Stimulated activated CD4-positive, alpha-beta T cell treated with anti-CD3 and anti-CD28 coated beads, Interleukin-12 subunit alpha, Interleukin-12 subunit beta, amount 100 ng/mL, for 4 hours (primary cell): ENCODE data around the gene METRNL.

Source experiments
- DNase-seq: peaks from one replicate; pipeline ENCODE4 v3.0.0-alpha.2; 2020

The METRNL gene

DNA sequence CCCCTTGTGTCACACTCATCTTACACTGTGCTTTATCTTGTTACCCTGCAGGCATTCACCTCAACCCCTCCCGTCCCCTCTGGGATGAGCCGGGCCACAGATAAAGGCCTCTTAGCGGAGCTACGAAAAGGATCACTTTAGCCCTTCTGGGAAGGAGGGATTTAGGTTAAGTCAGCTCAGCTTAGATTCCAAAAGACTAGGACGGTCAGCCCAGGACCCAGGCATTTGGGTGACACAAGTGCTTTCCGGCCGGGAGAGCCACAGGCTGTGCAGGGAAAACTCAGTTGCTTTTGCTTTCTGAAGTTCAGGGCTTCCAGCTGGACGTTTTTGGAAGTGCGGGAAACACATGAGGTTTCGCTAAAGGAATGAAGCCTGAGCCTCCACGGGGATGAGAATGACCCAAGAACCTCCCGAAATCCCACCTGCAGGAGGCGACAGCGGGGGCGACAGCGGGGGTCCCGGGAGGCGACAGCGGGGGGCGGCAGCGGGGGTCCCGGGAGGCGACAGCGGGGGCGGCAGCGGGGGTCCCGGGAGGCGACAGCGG, 11.6 kb upstream of the METRNL start:
- DNase-seq, result no peak

DNA sequence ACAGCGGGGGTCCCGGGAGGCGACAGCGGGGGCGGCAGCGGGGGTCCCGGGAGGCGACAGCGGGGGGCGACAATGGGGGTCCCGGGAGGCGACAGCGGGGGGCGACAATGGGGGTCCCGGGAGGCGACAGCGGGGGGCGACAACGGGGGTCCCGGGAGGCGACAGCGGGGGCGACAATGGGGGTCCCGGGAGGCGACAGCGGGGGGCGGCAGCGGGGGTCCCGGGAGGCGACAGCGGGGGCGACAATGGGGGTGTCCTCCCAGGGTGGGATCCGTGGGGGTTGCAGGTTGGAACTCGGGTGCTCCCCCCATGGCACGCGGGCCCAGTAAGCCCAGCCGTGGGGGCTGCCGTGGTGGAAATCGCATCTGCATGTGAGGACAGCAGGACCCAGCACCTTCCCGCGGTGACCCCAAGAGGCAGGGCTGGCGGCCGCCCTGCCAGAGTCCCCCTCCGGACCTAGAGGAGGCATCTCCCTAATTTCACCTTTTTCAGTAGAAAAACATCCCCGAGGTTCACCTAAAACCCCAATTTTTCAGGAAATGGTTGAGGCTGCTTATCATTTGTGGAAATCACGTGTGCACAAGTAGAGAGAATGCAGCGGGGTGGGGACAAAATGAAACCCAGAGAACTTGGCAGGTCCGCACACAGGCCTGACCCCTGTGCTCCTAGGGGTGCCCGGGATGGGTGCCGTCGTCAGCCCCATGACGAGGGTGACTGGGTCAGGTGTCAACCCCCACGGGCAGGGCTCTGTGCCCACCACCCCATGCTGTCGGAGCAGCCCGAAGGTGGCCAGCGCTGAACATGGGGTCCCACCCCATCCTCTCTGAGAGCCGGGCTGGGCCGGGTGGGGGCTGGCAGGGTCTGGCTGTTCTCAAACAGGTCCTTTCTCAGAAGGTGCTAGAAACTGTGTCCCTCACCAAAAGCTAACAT, 10.5 kb upstream of the METRNL start:
- no peak for DNase-seq

DNA sequence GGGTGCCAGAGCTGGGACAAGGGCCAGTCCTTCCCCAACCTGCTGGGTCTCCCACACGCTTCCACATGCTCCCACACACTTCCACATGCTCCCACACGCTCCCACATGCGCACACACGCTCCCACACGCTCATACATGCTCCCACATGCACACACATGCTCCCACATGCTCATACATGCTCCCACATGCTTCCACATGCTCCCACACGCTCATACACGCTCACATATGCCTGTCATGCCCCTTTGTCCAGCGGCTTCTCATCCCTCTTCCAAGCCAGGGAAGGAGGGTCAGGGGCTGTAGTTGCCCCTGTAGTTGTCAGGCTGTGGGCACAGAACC, 9.9 kb upstream of the METRNL start:
- DNase-seq, result no peak

GRCh38 chr17:83069931-83070742, 9.3 kb upstream of the METRNL start:
- no peak for DNase-seq

- DNase-seq, result no peak
Observed at GRCh38 chr17:83070800-83071341, 8.5 kb upstream of the METRNL start.

- no peak for DNase-seq
Observed at GRCh38 chr17:83071365-83071764, 8.0 kb upstream of the METRNL start.

- no peak for DNase-seq
Observed at GRCh38 chr17:83071966-83072562, 7.3 kb upstream of the METRNL start.

GRCh38 chr17:83072600-83073358, 6.6 kb upstream of the METRNL start:
- no peak for DNase-seq

- DNase-seq, result no peak
Observed at GRCh38 chr17:83073389-83074063, 5.9 kb upstream of the METRNL start.

- DNase-seq, result no peak
Observed at GRCh38 chr17:83074486-83075223, 4.8 kb upstream of the METRNL start.

GRCh38 chr17:83075270-83075880, 4.0 kb upstream of the METRNL start:
- DNase-seq, result no peak

DNA sequence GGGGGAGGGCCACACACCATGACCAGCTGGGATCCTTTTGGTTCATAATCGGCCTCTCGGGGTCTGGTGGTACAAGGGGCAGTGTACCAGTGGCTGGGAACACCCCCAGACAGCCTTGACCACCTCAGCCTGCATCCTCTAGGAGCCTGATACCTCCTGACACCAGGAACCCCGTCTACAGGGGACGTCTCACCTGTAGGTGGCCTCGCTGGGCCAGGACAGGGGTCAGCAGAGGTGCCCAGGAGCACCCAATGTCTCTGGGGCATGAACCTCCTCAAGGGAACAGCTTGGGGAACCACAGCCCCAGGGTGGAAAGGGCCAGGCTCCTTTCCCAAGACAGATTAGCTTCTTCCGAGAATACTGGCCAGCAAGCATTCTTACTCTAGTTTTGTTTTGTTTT, 2.5 kb upstream of the METRNL start:
- no peak for DNase-seq

DNA sequence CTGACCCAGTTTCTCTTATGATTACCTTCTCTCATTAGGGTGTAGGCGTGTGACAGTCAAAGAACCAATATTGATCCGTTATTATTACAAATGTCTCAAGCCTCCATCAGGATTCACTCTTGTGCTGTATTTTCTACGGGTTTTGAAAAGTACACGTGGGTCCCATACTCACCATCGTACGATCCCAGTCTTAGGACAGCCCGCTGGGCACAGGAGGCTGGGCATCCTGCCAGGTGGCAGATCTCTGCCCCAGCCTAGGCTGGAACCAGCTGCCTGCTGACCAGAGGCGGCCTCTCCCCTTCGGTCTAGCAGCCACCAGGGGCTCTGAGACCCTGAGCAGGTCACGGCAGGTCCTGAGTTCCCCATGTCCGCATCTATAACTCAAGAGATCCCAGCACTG, 2.0 kb upstream of the METRNL start:
- DNase-seq, result no peak

DNA sequence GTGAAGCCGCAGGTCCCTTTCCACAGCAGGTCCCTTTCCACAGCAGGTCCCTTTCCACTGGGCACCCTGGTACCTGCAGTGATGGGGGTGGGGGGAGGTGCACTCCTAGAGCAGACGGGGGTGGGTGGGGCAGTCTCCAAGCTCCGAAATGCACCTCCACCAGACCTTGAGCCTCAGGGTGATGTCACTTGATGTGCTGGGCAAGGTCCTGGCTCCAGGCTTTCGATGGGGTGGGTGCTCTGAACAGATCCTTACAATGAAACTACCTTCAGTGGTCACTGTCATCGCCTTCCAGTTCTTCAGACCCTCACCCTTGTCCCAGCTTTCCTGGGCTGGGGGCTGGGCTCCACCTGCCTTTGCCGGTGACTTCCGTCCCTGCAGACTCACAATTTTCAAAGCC, 1.5 kb upstream of the METRNL start:
- no peak for DNase-seq

DNA sequence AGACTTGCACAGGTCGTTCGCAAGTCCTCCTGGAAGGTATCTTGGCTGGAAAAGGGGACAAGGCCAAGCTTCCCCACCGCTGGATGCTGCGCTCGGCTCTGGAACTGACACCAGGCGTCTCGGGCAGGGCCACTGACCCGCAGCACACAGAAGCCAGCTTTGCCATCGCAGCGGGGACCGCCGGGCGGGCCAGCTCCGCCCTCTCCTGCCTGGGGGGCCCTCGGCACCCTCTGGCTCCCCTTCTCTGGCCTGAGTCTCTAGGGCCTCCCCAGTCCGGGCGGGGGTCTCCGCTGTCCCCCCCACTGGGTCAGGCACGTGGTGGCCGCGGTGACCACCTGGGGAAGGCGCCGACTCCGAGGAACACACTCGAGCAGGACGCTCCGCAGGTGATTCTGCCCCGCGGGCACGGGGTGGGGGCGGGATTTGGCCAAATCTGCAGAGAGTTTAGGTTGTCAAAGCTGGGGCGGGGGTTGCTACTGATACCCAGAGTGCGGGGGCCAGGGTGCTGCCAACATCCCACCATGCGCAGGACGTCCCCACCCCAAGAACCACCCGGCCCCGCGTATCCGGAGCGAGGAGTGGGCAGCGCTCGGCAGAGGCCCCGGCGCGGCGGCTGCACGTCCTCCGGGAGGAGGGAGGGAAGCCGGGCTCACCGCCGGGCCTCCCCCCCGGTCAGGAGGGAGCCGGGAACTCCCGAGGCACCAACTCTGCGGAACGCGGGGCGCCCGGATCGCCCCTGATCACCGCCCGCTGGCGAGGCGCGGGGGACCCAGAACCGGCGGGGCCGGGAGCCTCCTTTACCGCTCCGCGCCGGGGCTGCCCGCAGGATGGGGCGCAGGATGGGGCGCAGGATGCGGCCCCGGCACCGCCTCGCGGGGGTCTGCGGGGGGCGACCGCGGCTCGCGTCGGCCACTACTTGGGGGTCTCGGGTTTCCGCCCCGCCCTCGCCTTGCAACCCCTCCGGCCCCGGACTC, 744 bp upstream of the METRNL start:
- DNase-seq, result no peak

- DNase-seq, result no peak
Observed at GRCh38 chr17:83079766-83080578, 563 bp downstream of the METRNL start.

DNA sequence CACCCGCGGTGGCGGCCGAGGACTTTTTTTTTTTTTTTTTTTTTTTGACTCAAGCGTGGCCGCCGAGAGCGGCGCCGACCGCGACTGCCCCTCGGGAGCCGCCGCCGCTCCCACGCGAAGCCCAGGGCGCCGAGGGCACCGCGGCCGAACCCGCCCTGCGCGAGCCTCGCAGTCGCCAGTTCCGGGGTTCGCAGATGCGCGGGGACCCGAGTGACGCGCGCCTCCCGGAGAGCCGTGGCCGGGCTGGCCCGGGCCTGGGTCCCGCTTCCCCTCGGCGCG, 1.1 kb downstream of the METRNL start:
- DNase-seq, result no peak

DNA sequence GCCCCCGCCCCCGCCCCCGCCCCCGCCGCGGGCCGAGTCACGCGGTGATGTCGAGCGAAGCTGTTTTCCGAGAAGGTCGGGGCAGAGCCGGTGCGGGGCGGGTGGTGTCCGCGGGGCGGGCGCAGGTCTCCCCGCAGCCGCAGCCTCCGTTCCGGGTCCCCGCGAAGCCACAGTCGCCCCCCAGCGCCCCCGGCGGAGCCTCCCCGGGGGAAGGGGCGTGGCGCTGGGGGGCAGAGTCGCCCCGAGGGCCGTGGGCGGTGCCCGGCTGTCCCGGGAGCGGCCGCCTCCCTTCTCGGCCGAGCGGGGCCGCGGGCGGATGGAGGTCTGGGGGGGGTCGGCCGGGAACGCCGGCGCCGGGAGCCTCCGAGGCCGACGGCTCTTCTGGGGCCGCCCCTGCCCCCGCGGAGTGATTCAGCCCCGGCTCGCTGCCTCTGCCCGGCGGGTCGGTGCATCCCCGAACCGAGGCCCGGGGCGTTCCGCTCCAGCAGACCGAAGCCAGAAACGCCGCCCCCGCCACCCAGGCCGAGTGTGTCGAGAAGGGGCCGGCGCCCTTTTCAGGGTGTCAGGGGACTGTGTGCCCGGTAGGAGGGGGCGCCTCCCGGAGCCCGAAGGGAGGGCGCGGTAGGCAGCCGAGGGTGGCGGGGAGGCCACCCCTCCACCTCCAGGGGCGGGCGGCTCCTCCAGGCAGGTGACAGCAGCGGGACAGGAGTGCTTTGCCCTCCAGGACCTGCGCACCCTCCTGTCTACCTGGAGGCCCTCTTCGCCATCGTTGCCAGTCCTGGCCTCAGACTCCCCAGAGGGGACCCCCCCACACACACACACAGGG, 1.7 kb downstream of the METRNL start:
- peak; percentile 50 for DNase-seq
